ENCODE results near the gene TMEM119.
A peak's percentile ranks its signal among the peaks of the same experiment; 100 is the strongest.

Gene TMEM119

GRCh38 chr12:108627134-108627920 lies 29.4 kb upstream of the TMEM119 start:
- POLR2A ChIA-PET: no interaction called here
- TF ChIP-seq CTCF (IDR thresholded peaks at IDR 0.05; ENCODE audit: control extremely low read depth, extremely low read depth, low read depth, missing control alignments): no peak
- DNase-seq (ENCODE audit: extremely low spot score): no peak
- CTCF ChIA-PET: interaction anchor here (0.9 to 16.1 kb wide), 5 partner anchors 8 to 176 kb away, joined by 3 to 235 read pairs (median 4); no protein-coding TSS in a partner anchor

GRCh38 chr12:108625228-108625627 lies 27.3 kb upstream of the TMEM119 start:
- TF ChIP-seq CTCF (IDR thresholded peaks at IDR 0.05; ENCODE audit: control extremely low read depth, extremely low read depth, low read depth, missing control alignments): no peak
- ChIA-PET CTCF (no interaction called here), POLR2A (no interaction called here)

GRCh38 chr12:108623577-108623976 lies 25.7 kb upstream of the TMEM119 start:
- no peak for DNase-seq (ENCODE audit: extremely low spot score)
- ChIA-PET CTCF (interaction anchor here (18.2 kb wide), 1 partner anchor 56 kb away, joined by 543 read pairs; the partner anchor contains the start of genes ISCU and SART3), POLR2A (no interaction called here)
- TF ChIP-seq CTCF (IDR thresholded peaks at IDR 0.05; ENCODE audit: control extremely low read depth, extremely low read depth, low read depth, missing control alignments): no peak

More at GRCh38 chr12:108625228-108625627, 27.3 kb upstream of the TMEM119 start:
- DNase-seq (ENCODE audit: extremely low spot score): no peak

- ChIA-PET CTCF (interaction anchor here (1.0 to 18.2 kb wide), 3 partner anchors 9 to 328 kb away, joined by 3 to 543 read pairs (median 4); partner anchors contain the start of genes ISCU and SART3), POLR2A (no interaction called here)
- no peak for TF ChIP-seq CTCF (IDR thresholded peaks at IDR 0.05; ENCODE audit: control extremely low read depth, extremely low read depth, low read depth, missing control alignments)
- no peak for DNase-seq (ENCODE audit: extremely low spot score)
Measured at GRCh38 chr12:108622921-108623514, 25.1 kb upstream of the TMEM119 start.

GRCh38 chr12:108622421-108622820 lies 24.5 kb upstream of the TMEM119 start:
- ChIA-PET POLR2A (no interaction called here), CTCF (interaction anchor here (0.8 to 18.2 kb wide), 5 partner anchors 9 to 328 kb away, joined by 3 to 543 read pairs (median 4); partner anchors contain the start of genes ISCU, SART3 and SELPLG)
- peak; percentile 47 for DNase-seq (ENCODE audit: extremely low spot score)
- TF ChIP-seq CTCF (IDR thresholded peaks at IDR 0.05; ENCODE audit: control extremely low read depth, extremely low read depth, low read depth, missing control alignments): no peak

GRCh38 chr12:108621161-108621560 lies 23.3 kb upstream of the TMEM119 start:
- CTCF ChIA-PET: interaction anchor here (5.5 to 18.2 kb wide), 3 partner anchors 13 to 182 kb away, joined by 56 to 543 read pairs (median 235); partner anchors contain the start of genes ISCU, SART3 and SELPLG
- no peak for DNase-seq (ENCODE audit: extremely low spot score)
- TF ChIP-seq CTCF (IDR thresholded peaks at IDR 0.05; ENCODE audit: control extremely low read depth, extremely low read depth, low read depth, missing control alignments): no peak
- POLR2A ChIA-PET: no interaction called here
